ENCODE data around the gene KCNJ4.
"Not testable (repeated sequence)": the region's sequence is repeated elsewhere in the genome, so short reads cannot be mapped to it uniquely, and the experiment has no call there.

The KCNJ4 gene

GRCh38 chr22:38427940-38428339 lies 27.1 kb downstream of the KCNJ4 start:
- no peak for DNase-seq

- no peak for DNase-seq
Measured at GRCh38 chr22:38427465-38427864, 27.5 kb downstream of the KCNJ4 start.

GRCh38 chr22:38426628-38427027 lies 28.4 kb downstream of the KCNJ4 start:
- DNase-seq, result no peak

GRCh38 chr22:38424525-38425080 lies 30.4 kb downstream of the KCNJ4 start:
- no peak for DNase-seq

DNA sequence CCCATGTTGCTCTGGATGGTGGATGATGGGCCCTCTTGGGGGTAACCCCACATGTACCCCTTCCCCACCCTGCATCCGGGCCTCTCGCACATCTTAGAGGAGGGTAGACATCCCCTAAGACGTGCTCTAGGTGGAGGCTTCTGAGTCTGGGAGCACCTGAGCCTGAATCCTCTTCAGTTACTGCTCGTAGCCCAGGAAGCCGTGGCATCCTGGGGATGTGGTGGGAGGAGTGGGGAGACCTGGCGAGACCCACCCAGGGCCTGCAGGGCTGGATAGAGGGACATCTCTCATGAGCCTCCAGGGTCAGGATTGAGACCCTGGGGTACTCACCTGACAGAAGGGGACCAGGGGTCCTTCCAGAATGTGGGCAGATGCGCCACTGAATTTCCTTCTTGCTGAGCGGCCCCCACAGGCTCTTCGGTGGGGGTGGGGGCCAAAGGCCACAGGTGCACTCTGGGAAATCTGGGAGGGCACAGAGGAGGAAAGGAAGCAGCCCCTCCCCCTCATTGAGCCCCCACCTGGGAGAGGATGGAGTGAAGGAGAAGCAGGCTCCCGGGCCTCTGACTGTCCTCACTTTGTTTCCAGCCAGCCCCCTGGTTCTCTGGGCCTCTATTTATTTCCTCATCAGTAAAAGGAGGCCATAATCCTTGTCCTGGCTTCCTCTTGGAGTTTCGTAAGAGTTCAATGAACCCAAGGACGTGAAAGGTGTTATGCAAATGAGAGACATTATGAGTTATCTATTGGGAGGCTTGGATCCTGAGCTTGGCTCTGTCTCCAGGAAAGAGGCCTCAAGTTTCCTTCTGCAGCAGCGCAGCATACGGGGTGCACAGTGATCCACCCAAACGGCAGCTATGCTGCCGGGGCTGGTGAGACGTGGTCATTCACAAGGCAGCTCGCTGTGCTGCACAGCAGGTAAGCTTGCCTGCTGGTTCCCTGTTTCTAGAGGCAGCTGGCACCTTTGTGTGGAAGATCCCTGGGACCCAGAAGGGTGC lies 31.2 kb downstream of the KCNJ4 start:
- no peak for DNase-seq

GRCh38 chr22:38422611-38423511 lies 32.1 kb downstream of the KCNJ4 start:
- DNase-seq, result no peak

- DNase-seq, result no peak
Measured at GRCh38 chr22:38420734-38421133, 34.3 kb downstream of the KCNJ4 start.

DNA sequence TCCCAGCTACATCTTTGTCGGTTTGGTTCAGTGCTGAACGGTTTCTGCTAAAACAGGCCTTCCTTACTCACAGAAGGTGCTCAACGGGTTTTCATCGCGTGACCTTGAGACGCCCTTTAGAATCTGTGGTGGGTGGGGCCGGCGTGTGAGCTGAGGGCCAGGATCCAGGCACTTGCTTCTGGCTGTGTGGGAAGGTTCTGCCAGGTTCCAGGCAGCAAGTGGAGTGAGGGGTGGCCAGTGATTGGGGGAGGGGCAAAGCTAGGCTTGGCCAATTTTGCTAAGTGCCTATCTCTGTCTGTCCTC lies 35.2 kb downstream of the KCNJ4 start:
- no peak for DNase-seq

DNA sequence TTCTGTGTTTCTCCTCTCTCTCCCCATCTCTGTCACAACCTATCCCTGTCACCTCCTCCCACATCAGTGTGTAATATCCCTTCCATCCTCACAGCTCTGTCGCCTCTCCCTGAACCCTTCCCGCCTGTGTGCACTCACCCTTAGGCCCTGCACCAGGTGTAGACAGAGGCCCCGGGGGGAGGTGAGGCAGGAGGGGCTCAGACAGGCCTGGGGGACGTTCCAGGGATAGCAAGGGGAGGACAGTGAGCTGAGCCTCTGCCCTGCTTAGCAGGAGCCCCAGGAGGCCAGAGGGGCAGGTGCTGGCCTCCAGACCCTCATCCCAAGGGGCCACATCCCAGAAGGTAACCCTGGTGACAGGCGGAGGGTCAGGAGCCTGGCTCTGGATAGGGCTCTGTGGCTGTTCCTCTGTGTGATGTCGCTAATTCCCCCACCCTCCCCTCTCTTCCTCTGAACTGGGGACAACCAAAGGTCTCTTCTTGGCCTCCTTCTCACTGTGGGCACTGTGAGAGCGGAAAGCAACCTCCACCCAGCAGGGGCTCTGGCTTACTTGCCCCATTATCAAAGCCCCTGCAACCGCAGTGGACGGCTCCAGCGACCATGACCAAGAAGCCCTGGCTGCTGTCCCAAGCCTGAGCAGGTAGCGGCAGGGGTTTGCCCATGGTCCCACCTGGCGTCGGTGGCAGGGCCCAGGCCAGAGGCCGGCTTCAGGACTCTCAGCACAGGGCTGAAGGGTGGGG lies 35.7 kb downstream of the KCNJ4 start:
- no peak for DNase-seq

DNA sequence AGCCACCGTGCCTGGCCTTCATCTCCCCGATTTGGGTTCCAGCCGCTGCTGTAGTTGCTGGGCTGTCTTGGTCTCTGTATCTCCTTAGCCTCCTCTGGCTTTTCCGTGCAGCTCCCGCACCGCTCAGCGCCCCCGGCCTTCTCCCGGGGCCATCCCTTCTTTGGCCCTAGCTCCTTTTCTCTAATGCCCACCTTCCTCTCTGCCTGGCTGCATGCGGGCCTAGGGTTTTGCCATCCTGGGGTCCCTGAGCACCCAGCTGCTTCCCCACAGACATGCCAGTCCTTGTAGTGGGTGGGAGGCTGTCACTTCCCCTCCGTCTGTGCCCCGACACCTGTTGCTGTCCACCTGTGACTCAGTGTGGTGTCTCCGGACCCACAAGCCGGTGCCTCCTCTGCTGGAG lies 36.4 kb downstream of the KCNJ4 start:
- DNase-seq, result no peak

DNA sequence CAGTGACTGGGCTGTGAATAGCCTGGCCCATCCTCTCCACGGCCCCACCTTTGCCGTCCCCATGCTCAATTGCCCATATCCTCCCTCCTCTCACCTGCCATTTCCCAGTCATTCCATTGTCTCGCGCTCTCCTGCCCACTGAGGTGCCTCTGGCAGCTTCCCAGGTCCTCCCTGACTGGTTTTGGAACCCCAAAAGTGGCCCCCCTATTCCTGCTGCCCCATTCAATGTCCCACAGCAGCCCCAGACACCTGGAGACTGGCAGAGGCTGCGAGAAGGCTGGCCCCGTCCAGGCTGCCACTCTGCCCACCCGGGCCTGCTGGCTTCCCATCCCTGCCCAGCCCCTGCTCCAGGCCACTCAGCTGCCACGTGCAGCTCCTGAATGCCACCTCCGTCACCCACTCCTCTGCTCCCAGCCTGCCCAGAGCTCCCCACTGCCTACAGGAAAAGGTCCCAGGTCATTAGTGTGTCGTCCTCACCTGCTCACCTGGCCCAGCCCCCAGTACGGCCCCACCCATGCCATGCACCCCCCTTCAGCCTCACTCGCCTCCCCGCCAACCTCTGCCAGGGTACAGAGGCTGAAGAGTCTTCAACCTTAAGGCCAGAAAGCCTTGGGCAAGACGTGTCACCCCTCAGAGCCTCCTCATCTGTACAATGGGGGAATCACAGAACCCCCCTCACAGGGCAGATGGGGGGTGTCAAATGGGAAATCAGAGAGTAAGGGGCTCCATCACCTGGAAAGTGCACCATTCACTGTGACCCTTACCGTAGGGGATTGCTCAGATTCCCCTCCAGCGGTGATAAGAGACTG lies 37.5 kb downstream of the KCNJ4 start:
- DNase-seq, result no peak

- no peak for DNase-seq
Measured at GRCh38 chr22:38416621-38417251, 38.3 kb downstream of the KCNJ4 start.

- no peak for DNase-seq
Measured at GRCh38 chr22:38415561-38416321, 39.3 kb downstream of the KCNJ4 start.

DNA sequence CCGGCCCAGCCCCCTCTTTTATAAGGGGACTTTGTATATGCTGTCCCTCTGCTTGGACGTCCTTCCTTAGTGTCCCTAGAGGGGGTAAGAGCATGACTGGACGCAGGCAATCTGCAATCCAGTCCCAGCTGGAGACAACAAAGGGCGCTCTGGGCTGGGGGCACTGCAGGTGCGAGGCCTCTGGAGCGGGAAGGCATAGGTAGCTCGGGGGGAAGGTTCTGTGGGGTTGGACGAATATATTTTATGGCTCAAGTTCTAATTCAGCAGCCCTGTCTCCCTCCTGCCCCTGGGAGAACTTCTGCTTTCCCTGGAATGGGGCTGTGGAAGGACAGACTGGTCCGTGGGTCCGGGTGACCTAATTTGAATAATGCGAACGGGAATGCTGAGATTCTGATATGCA lies 40.0 kb downstream of the KCNJ4 start:
- DNase-seq, result no peak

GRCh38 chr22:38414009-38414395 lies 41.0 kb downstream of the KCNJ4 start:
- no peak for DNase-seq

GRCh38 chr22:38413085-38414008 lies 41.7 kb downstream of the KCNJ4 start:
- DNase-seq, result no peak

DNA sequence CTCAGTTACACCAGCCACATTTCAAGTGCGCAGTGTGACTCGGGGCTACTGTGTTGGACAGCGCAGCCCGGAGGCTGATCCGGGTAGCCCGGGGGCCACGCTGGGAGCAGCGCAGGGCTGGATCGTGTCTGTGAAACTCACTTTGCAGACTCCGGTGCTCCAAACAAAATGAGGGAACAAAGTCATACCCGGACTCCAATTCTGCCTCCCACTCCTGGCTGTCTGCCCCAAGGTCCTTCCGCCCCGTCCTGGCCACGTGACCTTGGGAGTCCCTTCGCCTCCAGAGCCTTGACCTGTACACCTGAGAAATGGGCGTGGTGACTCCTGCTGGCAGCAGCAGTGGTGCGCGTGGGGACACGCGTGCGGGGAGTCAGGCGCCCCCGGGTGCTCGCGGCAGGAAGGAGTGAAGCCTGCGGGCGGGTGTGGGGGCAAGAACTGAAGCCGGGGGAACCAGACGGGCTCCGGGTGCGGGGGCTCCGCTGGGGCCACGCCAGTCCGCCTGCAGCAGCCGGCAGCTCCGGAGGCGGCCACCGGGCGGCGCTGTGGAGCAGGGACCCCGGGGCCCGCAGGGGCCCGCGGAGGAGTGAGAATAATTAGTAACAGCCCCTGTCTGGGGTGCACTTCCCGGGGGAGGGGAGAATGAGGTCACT lies 42.4 kb downstream of the KCNJ4 start:
- DNase-seq, result peak; percentile 52

DNA sequence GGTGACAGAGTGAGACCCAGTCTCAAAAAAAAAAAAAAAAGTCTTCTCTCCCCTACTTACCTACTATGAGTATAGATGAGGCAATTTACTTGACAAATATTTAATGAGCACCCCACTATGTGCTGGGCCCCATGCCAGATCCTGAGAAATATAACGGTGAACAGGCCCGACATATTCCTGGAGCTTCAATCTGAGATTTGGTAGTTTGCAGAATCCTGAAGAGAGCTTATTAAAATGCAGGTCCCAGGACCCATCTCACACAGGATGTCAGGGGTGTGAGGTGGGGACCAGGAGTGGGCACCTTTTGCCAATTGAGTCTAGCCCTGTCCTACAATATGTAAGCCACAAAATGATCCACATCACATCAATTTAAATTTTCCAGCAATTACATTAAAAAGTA lies 44.0 kb downstream of the KCNJ4 start:
- no peak for DNase-seq

- not testable (repeated sequence) for DNase-seq
Measured at GRCh38 chr22:38409916-38410315, 45.1 kb downstream of the KCNJ4 start.

Data from CD4-positive, alpha-beta T cell treated with Interleukin-17A for 4 hours (primary cell).